Measurements from ENCODE around the gene TTC34. TPM values are rescaled to one million over a fixed set of nuclear protein-coding genes. Genes with fewer than 3 reads are reported as not detected.
A peak's percentile ranks its signal among the peaks of the same experiment; 100 is the strongest.

The TTC34 gene
- total and polyA plus RNA-seq, 9 of the 15 experiments (the other 6 are each of a cell fraction or from before 2014, with no cell fraction given) = 0.03 to 0.38 (median 0.05) TPM; not detected in 2

DNA sequence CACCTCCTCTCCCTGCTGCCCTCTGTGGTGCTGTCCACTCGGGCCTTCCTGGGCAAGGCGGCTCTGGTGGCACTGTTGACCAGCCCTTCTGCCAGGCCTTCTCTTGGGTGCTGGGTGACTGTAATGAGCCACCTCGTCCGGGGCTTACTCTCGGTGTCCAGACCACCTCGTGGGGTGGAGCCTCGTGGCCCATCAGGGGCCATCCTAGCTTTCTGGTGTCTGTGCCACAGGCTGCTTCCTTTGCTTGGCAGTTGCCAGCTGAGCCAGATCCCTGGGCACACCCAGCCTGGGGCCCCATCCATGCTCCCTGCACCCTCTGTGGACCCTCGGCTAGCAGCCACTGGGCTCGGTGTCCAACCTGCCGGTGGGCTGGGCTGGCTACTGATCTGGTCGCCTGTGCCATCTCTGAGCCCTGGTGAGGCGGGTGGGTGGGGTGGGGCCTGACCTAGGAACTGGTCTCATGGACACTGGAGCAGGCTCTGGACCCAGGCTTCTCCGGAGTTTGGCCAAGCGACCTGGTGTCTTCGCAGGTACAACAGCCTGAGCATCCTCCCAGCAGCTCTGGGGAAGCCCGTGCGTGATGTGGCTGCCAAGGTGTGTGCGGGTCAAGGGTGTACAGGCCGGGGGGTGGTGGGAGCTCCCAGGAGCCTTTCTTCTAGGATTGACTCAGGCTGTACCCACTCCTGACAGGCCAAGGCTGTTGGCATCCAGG lies 213.5 kb downstream of the TTC34 start:
- Histone ChIP-seq H3K4me3 (no peak overlapping the region), H3K4me1 (replicated peaks in 1 of 2; ENCODE audit: control insufficient read depth in 2 of 2, insufficient read depth in 2 of 2, low read length in 2 of 2) (peaks cover 20 to 62% of the 10 kb centered on the region in 2 experiments), H2AFZ (ENCODE audit: low read depth, low read length) (no peak overlapping the region), H3K9me1 (ENCODE audit: control insufficient read depth, insufficient read depth, low read length) (no peaks in the 10 kb centered on the region), H3K9me3 (replicated peaks; ENCODE audit: control insufficient read depth, insufficient read depth, low read depth, low read length) (no peaks in the 10 kb centered on the region), H3K36me3 (ENCODE audit: control insufficient read depth, insufficient read depth, low read length) (0 out of 3 replicates have a peak, but pooled peaks cover 4% of the 10 kb centered on the region), H3K27ac (ENCODE audit: extremely low read depth, low read depth, low read length) (no peak overlapping the region), H3K9ac (ENCODE audit: insufficient read depth in 1 of 2, low read depth in 2 of 2, low read length in 2 of 2) (peak overlapping the region in 1 of 2 experiments; percentile 94; a peak in 2 of 4 replicates), H3K79me2 (ENCODE audit: control insufficient read depth, insufficient read depth, low read length) (peaks cover 8% of the 10 kb centered on the region; the same call in 1 of the 3 replicates), H4K20me1 (replicated peaks; ENCODE audit: control insufficient read depth, insufficient read depth, low read length) (no peaks in the 10 kb centered on the region), H3K4me2 (ENCODE audit: insufficient read depth, low read length) (no peak overlapping the region), H3K27me3 (ENCODE audit: control insufficient read depth in 2 of 2, insufficient read depth in 2 of 2, low read length in 2 of 2) (peaks cover 0 to 4% of the 10 kb centered on the region in 2 experiments; a peak in 1 of 5 replicates)
- FAIRE-seq (no peak), DNase-seq (ENCODE audit: extremely low read depth in 1 of 4, low spot score in 3 of 4) (no peak), ATAC-seq (no peak)
- intact Hi-C loops (cut with micrococcal nuclease) (loop anchor here (2.0 to 5.0 kb wide), 2 partner anchors 41 to 55 kb away; no protein-coding TSS in a partner anchor), in situ Hi-C loops (cut with MboI) (no loop called here)
- ChIA-PET POLR2A (interaction anchor here (0.6 to 3.0 kb wide), 4 partner anchors 12 to 184 kb away, joined by 3 to 9 read pairs (median 3); no protein-coding TSS in a partner anchor), CTCF (ENCODE audit: low intra/inter-chr PET ratio) (no interaction called here)
- 81% methylated on average over 18 of the region's 19 CpGs for WGBS (ENCODE audit: insufficient coverage, low coverage, missing lambda C conversion rate)
- BruUV-seq (replicated peaks) = no TSS peak
- TF ChIP-seq ZNF174 (CRISPR knock-in tag; IDR thresholded peaks at IDR 0.05) (no peak), MGA (IDR thresholded peaks at IDR 0.05) (no peak), ZEB2 (IDR thresholded peaks at IDR 0.05) (no peak), SMAD3 (CRISPR knock-in tag; conservative IDR thresholded peaks at IDR 0.05) (no peak), FOXK2 (conservative IDR thresholded peaks at IDR 0.05 in 1 of 2, IDR thresholded peaks at IDR 0.05 in 1 of 2; ENCODE audit: low read depth in 2 of 2) (no peak), SRF (CRISPR knock-in tag; IDR thresholded peaks at IDR 0.05) (no peak), NR2C1 (IDR thresholded peaks at IDR 0.05) (no peak), NR2C1 (tag; IDR thresholded peaks at IDR 0.05) (no peak)
- TF ChIP-seq, protein P1, sequence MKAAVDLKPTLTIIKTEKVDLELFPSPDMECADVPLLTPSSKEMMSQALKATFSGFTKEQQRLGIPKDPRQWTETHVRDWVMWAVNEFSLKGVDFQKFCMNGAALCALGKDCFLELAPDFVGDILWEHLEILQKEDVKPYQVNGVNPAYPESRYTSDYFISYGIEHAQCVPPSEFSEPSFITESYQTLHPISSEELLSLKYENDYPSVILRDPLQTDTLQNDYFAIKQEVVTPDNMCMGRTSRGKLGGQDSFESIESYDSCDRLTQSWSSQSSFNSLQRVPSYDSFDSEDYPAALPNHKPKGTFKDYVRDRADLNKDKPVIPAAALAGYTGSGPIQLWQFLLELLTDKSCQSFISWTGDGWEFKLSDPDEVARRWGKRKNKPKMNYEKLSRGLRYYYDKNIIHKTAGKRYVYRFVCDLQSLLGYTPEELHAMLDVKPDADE (conservative IDR thresholded peaks at IDR 0.05; ENCODE audit: control insufficient read depth, low read depth, low read length) = no peak
